HCT116 (cell line): ENCODE data around the gene CAMSAP1. TPM values are rescaled to one million over a fixed set of nuclear protein-coding genes. Genes with fewer than 3 reads are reported as not detected.

Source experiments
- ATAC-seq: fragments of 200-7000 bp; cut with Tn5 transposase; 2 replicates; pipeline ENCODE4 v1.9.1; 2020; ENCODE audit warnings: mild to moderate bottlenecking, moderate library complexity
- BruUV-seq: library from RNA; stranded (reverse); fragments of 400-500 nt; replicated peaks from 2 replicates; lab custom pipeline; 2021; lab: Mats Ljungman, UMichigan
- CTCF ChIA-PET: fragments of 300-600 bp; sonication (Branson Sonifier 250); formaldehyde crosslinking; loops from one replicate; lab custom pipeline; 2021; ENCODE audit warnings: antibody characterized with exemption; lab: Charles Lee
- POLR2A ChIA-PET: fragments of 300-600, 350-600 bp; sonication (Branson Sonifier 250); formaldehyde crosslinking; loops from one replicate; lab custom pipeline; 2021; ENCODE audit warnings: antibody characterized with exemption; lab: Charles Lee
- RAD21 ChIA-PET, 2 experiments: fragments of 300-600 bp; sonication (Branson Sonifier 250); formaldehyde crosslinking; loops; one replicate each; lab custom pipeline; 2023; ENCODE audit warnings: low total read pairs in 2 of 2; ENCODE audit not compliant: uncharacterized antibody in 2 of 2, unreplicated experiment in 2 of 2, low non-redundant PET in 1 of 2; lab: Charles Lee
- DNase-seq: peaks from one replicate; pipeline ENCODE4 v3.0.0-alpha.2; 2010; ENCODE audit warnings: low read depth, low spot score
- H2AFZ ChIP-seq: fragments of 200-600 bp; shearing (Covaris generic), sonication (generic); 2 replicates; pipeline ENCODE4 v1.6.1; 2017; ENCODE audit warnings: low read depth, mixed run types, mixed read lengths, antibody characterized with exemption, low read length; ENCODE audit not compliant: poor library complexity, severe bottlenecking
- H3K27ac ChIP-seq: 2 replicates; pipeline ENCODE4 v1.5.1; 2012; ENCODE audit warnings: low read depth, low read length
- H3K27me3 ChIP-seq: fragments of 200-600 bp; sonication (generic); 2 replicates; pipeline ENCODE4 v1.6.1; 2016; ENCODE audit warnings: mixed run types, low read length, mixed read lengths; ENCODE audit not compliant: insufficient read depth
- H3K36me3 ChIP-seq, 2 experiments: fragments of 200-500 bp in 1 of 2; fragments of 200-600 bp in 1 of 2; sonication (Bioruptor generic) in 1 of 2; sonication (generic) in 1 of 2; 2 replicates each; pipeline versions ENCODE4 v1.5.1 to v1.6.1; 2014 to 2016; ENCODE audit warnings: low read length in 2 of 2, inconsistent platforms in 1 of 2, mixed read lengths in 1 of 2, mixed run types in 1 of 2; ENCODE audit not compliant: insufficient read depth in 2 of 2, control insufficient read depth in 1 of 2
- H3K4me1 ChIP-seq, 2 experiments: fragments of 200-600 bp in 1 of 2; sonication (generic) in 1 of 2; 2 replicates each; pipeline versions ENCODE4 v1.5.1 to v1.6.1; 2012 to 2017; ENCODE audit warnings: low read length in 2 of 2, inconsistent platforms in 1 of 2, mild to moderate bottlenecking in 1 of 2, mixed read lengths in 1 of 2, mixed run types in 1 of 2, moderate library complexity in 1 of 2; ENCODE audit not compliant: insufficient read depth in 2 of 2, control insufficient read depth in 1 of 2
- H3K4me2 ChIP-seq: fragments of 200-600 bp; sonication (generic); 2 replicates; pipeline ENCODE4 v1.6.1; 2017; ENCODE audit warnings: mixed run types, low read length, mixed read lengths
- H3K4me3 ChIP-seq, 2 experiments: fragments of 200-600 bp in 1 of 2; sonication (generic) in 1 of 2; replicated peaks in 1 of 2; 2 replicates each; pipeline ENCODE4 v1.5.1; 2011 to 2016; ENCODE audit warnings: low read length in 2 of 2, control low read depth in 1 of 2, low read depth in 1 of 2, mild to moderate bottlenecking in 1 of 2, mixed read lengths in 1 of 2, mixed run types in 1 of 2
- H3K79me2 ChIP-seq: fragments of 200-600 bp; sonication (generic); 2 replicates; pipeline ENCODE4 v1.6.1; 2017; ENCODE audit warnings: mild to moderate bottlenecking, mixed run types, low read length, moderate library complexity, mixed read lengths; ENCODE audit not compliant: insufficient read depth
- H3K9ac ChIP-seq: fragments of 200-600 bp; sonication (generic); 2 replicates; pipeline ENCODE4 v1.6.1; 2016; ENCODE audit warnings: low read length, mixed read lengths
- H3K9me2 ChIP-seq: fragments of 200-600 bp; sonication (generic), shearing (Covaris generic); 2 replicates; pipeline ENCODE4 v1.6.1; 2017; ENCODE audit warnings: mixed run types, mild to moderate bottlenecking, moderate library complexity; ENCODE audit not compliant: insufficient read depth
- H3K9me3 ChIP-seq, 2 experiments: fragments of 200-500 bp in 1 of 2; fragments of 200-600 bp in 1 of 2; sonication (Bioruptor generic) in 1 of 2; sonication (generic) in 1 of 2; 2 replicates each; pipeline ENCODE4 v1.6.1; 2014 to 2017; ENCODE audit warnings: low read length in 2 of 2, mixed read lengths in 2 of 2, inconsistent platforms in 1 of 2, low read depth in 1 of 2, mild to moderate bottlenecking in 1 of 2, mixed run types in 1 of 2, moderate library complexity in 1 of 2; ENCODE audit not compliant: control insufficient read depth in 1 of 2, insufficient read depth in 1 of 2
- H4K20me1 ChIP-seq: fragments of 200-600 bp; sonication (generic), shearing (Covaris generic); 2 replicates; pipeline ENCODE4 v1.6.1; 2017; ENCODE audit warnings: mixed run types, mild to moderate bottlenecking, moderate library complexity; ENCODE audit not compliant: insufficient read depth
- ATF3 ChIP-seq: IDR thresholded peaks from 2 replicates; pipeline ENCODE4 v1.6.1; 2012
- EGR1 ChIP-seq: IDR thresholded peaks from 2 replicates; pipeline ENCODE4 v1.6.1; 2012; ENCODE audit warnings: low read depth
- ELF1 ChIP-seq: IDR thresholded peaks from 2 replicates; pipeline ENCODE4 v1.6.1; 2012; ENCODE audit warnings: low read depth, borderline replicate concordance
- JUND ChIP-seq: IDR thresholded peaks from 2 replicates; pipeline ENCODE4 v1.6.1; 2012
- MAX ChIP-seq: IDR thresholded peaks from 2 replicates; pipeline ENCODE4 v1.6.1; 2012
- POLR2A ChIP-seq: IDR thresholded peaks from 2 replicates; pipeline ENCODE4 v1.7.0; 2011; ENCODE audit warnings: borderline replicate concordance; ENCODE audit not compliant: insufficient read depth, insufficient read length; ENCODE audit errors: extremely low read depth
- SIN3A ChIP-seq: IDR thresholded peaks from 2 replicates; pipeline ENCODE4 v1.6.1; 2012; ENCODE audit warnings: low read depth
- SP1 ChIP-seq: IDR thresholded peaks from 2 replicates; pipeline ENCODE4 v1.6.1; 2012; ENCODE audit warnings: low read depth
- YY1 ChIP-seq: IDR thresholded peaks from 2 replicates; pipeline ENCODE4 v1.6.1; 2011; ENCODE audit warnings: low read length, low read depth, moderate library complexity, mild to moderate bottlenecking; ENCODE audit not compliant: insufficient replicate concordance; ENCODE audit errors: extremely low read depth
- ZBTB33 ChIP-seq: IDR thresholded peaks from 2 replicates; pipeline ENCODE4 v1.6.1; 2011; ENCODE audit warnings: mild to moderate bottlenecking, low read length, moderate library complexity; ENCODE audit not compliant: insufficient replicate concordance; ENCODE audit errors: extremely low read depth
- ZFX ChIP-seq: fragments of 450-650 bp; IDR thresholded peaks from 2 replicates; pipeline ENCODE4 v1.6.1; 2017
- ZNF274 ChIP-seq: fragments of 200-500 bp; sonication (Bioruptor generic); IDR thresholded peaks from 2 replicates; pipeline ENCODE4 v1.6.1; 2014; ENCODE audit warnings: mild to moderate bottlenecking, low read depth, low read length, inconsistent platforms
- intact Hi-C: fragments of 100-400 bp; cut with micrococcal nuclease; formaldehyde crosslinking; loops from 2 replicates; pipeline ENCODE4 v1.10.0; 2022
- total RNA-seq: library from RNA; stranded (reverse); gene quantifications from one replicate; pipeline ENCODE4 v1.2.1, GENCODE V29; 2021; ENCODE audit not compliant: unreplicated experiment

The CAMSAP1 gene
- total RNA-seq, 1 experiment from 2014 or later = 33.1 TPM

GRCh38 chr9:135803441-135803840 lies 103.9 kb downstream of the CAMSAP1 start:
- no peaks in the 10 kb centered on the region for H4K20me1 ChIP-seq
- no peaks in the 10 kb centered on the region for H3K9me2 ChIP-seq
- no peak overlapping the region for H3K9ac ChIP-seq
- no peak overlapping the region for H2AFZ ChIP-seq
- H3K79me2 ChIP-seq = no peaks in the 10 kb centered on the region
- H3K9me3 ChIP-seq = no peaks in the 10 kb centered on the region
- TF ChIP-seq SIN3A (no peak), SP1 (no peak), ELF1 (no peak), ZNF274 (no peak), YY1 (no peak), MAX (no peak), ZFX (no peak), EGR1 (no peak), ATF3 (no peak), POLR2A (no peak), ZBTB33 (no peak), JUND (no peak)
- ChIA-PET RAD21 (no interaction called here), POLR2A (no interaction called here), CTCF (no interaction called here)
- intact Hi-C loops = no loop called here
- no peak overlapping the region for H3K27ac ChIP-seq
- no peak for ATAC-seq
- no peak for DNase-seq
- no TSS peak for BruUV-seq
- no peak overlapping the region for H3K4me2 ChIP-seq
- H3K36me3 ChIP-seq = no peaks in the 10 kb centered on the region; a peak in 2 of 4 replicates
- H3K27me3 ChIP-seq = no peaks in the 10 kb centered on the region
- H3K4me3 ChIP-seq = no peak overlapping the region
- H3K4me1 ChIP-seq = peaks cover 0 to 4% of the 10 kb centered on the region in 2 experiments; a peak in 1 of 4 replicates
